Nephron (organoid): Measurements from ENCODE around the gene MIR17HG.
A peak's percentile ranks its signal among the peaks of the same experiment; 100 is the strongest.

Experiments
- H3K27ac Mint-ChIP-seq, 3 experiments: 2 replicates each; pipeline ENCODE4 v1.8.0; 2020; ENCODE audit warnings: mixed read lengths in 3 of 3, mild to moderate bottlenecking in 2 of 3, moderate library complexity in 1 of 3
- H3K27me3 Mint-ChIP-seq: 2 replicates; pipeline ENCODE4 v1.8.0; 2021; ENCODE audit warnings: low read depth, mild to moderate bottlenecking, moderate library complexity, mixed read lengths
- H3K36me3 Mint-ChIP-seq: 2 replicates; pipeline ENCODE4 v1.8.0; 2020; ENCODE audit warnings: low read depth, mixed read lengths
- H3K4me1 Mint-ChIP-seq: 2 replicates; pipeline ENCODE4 v1.8.0; 2020; ENCODE audit warnings: mixed read lengths
- H3K4me3 Mint-ChIP-seq, 3 experiments: 2 replicates each; pipeline ENCODE4 v1.8.0; 2020; ENCODE audit warnings: mild to moderate bottlenecking in 3 of 3, mixed read lengths in 3 of 3, moderate library complexity in 2 of 3
- H3K9me3 Mint-ChIP-seq: 2 replicates; pipeline ENCODE4 v1.8.0; 2020; ENCODE audit warnings: mixed read lengths
- TF ChIP-seq, protein P1 (sequence below), 3 experiments: fragments of 200-600 bp; sonication (generic); IDR thresholded peaks; one replicate each; pipeline ENCODE4 v1.5.0; 2021; ENCODE audit warnings: antibody characterized with exemption in 3 of 3; ENCODE audit not compliant: unreplicated experiment in 3 of 3

Gene MIR17HG

DNA sequence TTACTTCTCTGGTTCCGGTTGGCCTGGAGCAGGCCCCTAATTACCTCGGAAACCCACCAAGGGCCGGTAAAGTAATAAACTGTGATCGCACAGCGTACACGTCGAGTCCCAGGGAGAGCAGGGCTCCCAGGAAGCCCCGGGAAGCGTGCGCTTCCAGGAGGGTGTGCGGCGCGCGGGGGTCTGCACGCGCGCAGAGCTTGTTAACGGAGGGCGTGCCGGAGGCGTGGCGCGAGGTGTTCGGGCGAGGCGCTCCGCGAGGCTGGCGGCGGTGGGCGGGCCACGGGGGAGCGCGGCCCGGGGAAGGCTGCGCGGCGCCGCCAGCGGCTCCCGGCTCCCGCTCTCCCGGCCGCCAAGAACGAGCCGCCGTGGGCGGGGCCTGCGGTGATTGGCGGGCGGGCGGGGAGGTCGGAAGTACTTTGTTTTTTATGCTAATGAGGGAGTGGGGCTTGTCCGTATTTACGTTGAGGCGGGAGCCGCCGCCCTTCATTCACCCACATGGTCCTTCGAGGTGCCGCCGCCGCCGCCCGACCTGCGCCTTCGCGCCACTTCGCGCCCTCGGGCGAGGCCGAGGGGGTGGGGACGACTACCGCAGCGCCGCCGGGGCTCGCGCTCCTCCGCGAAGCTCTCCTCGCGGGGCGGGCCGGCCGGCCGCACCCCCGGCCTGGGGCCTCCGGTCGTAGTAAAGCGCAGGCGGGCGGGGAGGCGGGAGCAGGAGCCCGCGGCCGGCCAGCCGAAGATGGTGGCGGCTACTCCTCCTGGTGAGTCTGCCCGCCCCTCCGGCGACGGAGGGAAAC lies at the start of gene MIR17HG:
MIR17HG (plus strand) TSS at position 486 of the 794 bp plus-strand sequence.
- TF ChIP-seq, protein P1, sequence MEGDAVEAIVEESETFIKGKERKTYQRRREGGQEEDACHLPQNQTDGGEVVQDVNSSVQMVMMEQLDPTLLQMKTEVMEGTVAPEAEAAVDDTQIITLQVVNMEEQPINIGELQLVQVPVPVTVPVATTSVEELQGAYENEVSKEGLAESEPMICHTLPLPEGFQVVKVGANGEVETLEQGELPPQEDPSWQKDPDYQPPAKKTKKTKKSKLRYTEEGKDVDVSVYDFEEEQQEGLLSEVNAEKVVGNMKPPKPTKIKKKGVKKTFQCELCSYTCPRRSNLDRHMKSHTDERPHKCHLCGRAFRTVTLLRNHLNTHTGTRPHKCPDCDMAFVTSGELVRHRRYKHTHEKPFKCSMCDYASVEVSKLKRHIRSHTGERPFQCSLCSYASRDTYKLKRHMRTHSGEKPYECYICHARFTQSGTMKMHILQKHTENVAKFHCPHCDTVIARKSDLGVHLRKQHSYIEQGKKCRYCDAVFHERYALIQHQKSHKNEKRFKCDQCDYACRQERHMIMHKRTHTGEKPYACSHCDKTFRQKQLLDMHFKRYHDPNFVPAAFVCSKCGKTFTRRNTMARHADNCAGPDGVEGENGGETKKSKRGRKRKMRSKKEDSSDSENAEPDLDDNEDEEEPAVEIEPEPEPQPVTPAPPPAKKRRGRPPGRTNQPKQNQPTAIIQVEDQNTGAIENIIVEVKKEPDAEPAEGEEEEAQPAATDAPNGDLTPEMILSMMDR (IDR thresholded peaks at IDR 0.05; ENCODE audit: unreplicated experiment in 3 of 3): no peak
- Mint-ChIP-seq H3K27ac (peak within 1 kb of the TSS; percentile 86 to 98 (median 98)), H3K36me3 (peaks cover 34% of the 10 kb centered on the region), H3K4me1 (peaks cover 34% of the 10 kb centered on the region), H3K4me3 (peak within 1 kb of the TSS; percentile 95 to 99 (median 95)), H3K9me3 (no peaks in the 10 kb centered on the region), H3K27me3 (peaks cover 19% of the 10 kb centered on the region)

DNA sequence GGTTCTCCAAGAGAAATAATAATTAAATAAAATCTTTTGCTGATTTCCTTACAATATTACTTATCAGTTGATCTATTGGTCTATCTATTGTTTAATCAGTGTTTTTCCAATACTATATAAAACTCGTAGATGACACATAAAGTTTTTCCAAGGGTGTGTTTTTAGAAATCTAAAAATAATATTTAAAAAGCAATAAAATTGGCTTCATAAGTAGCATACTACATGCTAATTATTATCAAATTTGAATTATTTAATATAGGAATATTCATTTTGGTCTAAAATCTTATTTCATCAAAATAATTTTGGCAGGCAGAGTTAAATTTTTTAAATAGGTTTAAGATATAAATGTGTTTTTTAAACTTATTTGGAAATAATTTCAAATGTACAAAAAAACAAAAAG lies 49.4 kb upstream of the MIR17HG start:
- H3K4me1 Mint-ChIP-seq: no peaks in the 10 kb centered on the region
- H3K9me3 Mint-ChIP-seq: no peaks in the 10 kb centered on the region
- no peaks in the 10 kb centered on the region for H3K36me3 Mint-ChIP-seq
- no peak overlapping the region for H3K27ac Mint-ChIP-seq
- TF ChIP-seq, protein P1 (IDR thresholded peaks at IDR 0.05; ENCODE audit: unreplicated experiment in 3 of 3): no peak
- H3K27me3 Mint-ChIP-seq: peaks cover 3% of the 10 kb centered on the region
- H3K4me3 Mint-ChIP-seq: no peak overlapping the region

DNA sequence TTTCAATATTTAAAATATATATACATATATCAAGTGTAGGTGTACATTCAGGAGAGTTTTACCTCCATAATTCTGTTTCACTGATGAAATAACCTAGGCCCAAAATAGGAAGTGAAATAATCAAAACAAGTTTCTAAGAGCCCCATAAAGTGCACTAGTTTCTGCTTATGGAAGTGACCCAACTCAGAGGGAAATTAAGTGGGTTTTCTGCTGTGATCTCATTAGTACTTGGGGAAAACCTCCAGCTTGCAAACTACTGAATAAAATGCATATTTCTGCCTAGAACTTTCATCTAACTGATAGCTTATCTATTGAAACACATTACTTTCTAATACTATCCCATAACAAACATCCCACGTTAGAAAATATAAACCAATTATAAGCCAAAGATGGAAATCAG lies 45.4 kb upstream of the MIR17HG start:
- Mint-ChIP-seq H3K27me3 (peaks cover 3% of the 10 kb centered on the region), H3K27ac (no peak overlapping the region), H3K36me3 (no peaks in the 10 kb centered on the region), H3K4me1 (peaks cover 18% of the 10 kb centered on the region), H3K9me3 (no peaks in the 10 kb centered on the region), H3K4me3 (no peak overlapping the region)
- TF ChIP-seq, protein P1 (IDR thresholded peaks at IDR 0.05; ENCODE audit: unreplicated experiment in 3 of 3): no peak

DNA sequence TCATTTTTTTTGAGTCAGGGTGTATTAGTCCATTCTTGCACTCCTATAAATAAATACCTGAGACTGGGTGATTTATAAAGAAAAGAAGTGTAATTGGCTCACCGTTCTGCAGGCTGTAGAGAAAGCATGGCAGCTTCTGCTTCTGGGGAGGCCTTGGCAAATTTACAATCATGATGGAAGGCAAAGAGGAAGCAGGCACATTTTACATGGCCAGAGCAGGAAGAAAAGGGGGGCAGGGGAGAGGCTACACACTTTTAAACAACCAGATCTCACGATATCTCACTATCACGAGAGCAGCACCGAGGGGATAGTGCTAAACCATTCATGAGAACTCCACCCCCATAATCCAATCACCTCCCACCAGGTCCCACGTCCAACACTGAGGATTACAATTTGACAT lies 44.5 kb upstream of the MIR17HG start:
- Mint-ChIP-seq H3K9me3 (no peaks in the 10 kb centered on the region), H3K36me3 (no peaks in the 10 kb centered on the region), H3K4me3 (no peak overlapping the region), H3K4me1 (peaks cover 18% of the 10 kb centered on the region), H3K27me3 (peaks cover 3% of the 10 kb centered on the region), H3K27ac (no peak overlapping the region)
- TF ChIP-seq, protein P1 (IDR thresholded peaks at IDR 0.05; ENCODE audit: unreplicated experiment in 3 of 3): no peak

DNA sequence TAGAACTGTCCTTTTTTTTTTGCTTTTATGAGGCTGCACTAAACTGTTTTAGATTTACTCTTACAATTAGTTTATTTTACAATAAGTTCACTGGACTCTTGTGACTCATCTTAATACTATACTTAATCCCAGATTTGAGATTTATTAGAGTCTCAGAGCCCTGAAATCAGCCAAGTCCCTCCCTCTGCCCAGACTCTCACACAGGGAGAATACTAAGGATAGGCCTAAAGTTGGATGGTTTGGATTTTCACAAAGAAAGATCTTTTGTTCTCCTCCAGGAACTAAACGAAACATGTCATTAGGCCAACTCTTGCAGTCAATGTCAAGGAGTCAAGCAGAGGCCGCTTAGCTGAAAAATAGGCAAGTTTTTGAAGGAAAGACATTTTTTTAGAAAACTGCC lies 42.7 kb upstream of the MIR17HG start:
- Mint-ChIP-seq H3K4me3 (no peak overlapping the region), H3K27ac (peak overlapping the region; percentile 42 to 86 (median 83)), H3K4me1 (peaks cover 18% of the 10 kb centered on the region), H3K27me3 (peaks cover 3% of the 10 kb centered on the region), H3K9me3 (no peaks in the 10 kb centered on the region), H3K36me3 (no peaks in the 10 kb centered on the region)
- TF ChIP-seq, protein P1 (IDR thresholded peaks at IDR 0.05; ENCODE audit: unreplicated experiment in 3 of 3): no peak

DNA sequence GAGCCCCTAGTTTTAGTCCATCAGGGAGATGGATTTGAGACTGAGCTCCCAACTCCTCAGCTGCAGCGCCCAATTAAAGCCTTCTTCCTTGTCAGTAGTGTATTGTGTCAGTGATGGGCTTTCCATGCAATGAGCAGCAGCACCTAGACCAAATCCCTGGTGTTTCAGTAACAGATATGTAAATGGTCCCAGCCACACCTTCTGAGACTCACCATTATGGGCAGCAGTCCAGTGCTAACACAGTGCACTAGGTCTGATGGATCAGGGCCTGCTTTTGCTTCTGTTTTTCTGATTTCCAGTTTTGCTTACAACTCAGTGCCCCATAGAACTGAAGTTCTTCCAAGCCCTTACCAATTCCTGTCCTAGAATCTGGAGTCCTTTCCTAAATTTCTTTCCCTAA lies 41.8 kb upstream of the MIR17HG start:
- Mint-ChIP-seq H3K9me3 (no peaks in the 10 kb centered on the region), H3K4me1 (peaks cover 18% of the 10 kb centered on the region), H3K36me3 (no peaks in the 10 kb centered on the region), H3K27me3 (peaks cover 3% of the 10 kb centered on the region), H3K27ac (peak overlapping the region in 1 of 3 experiments; percentile 86), H3K4me3 (no peak overlapping the region)
- TF ChIP-seq, protein P1 (IDR thresholded peaks at IDR 0.05; ENCODE audit: unreplicated experiment in 3 of 3): no peak
